Parathyroid adenoma (tissue), 2 donors: ENCODE data around the gene KCNG2.

Source experiments
- H2AFZ ChIP-seq: fragments of 300-600 bp; sonication (generic); one replicate; pipeline ENCODE4 v1.7.0; 2017; ENCODE audit warnings: antibody characterized with exemption, mild to moderate bottlenecking
- H3K27ac ChIP-seq: fragments of 300-600 bp; sonication (generic); one replicate; pipeline ENCODE4 v1.7.0; 2017
- H3K27me3 ChIP-seq: fragments of 300-600 bp; sonication (generic); one replicate; pipeline ENCODE4 v1.7.0; 2017; ENCODE audit warnings: low read length; ENCODE audit not compliant: control insufficient read depth, insufficient read depth
- H3K36me3 ChIP-seq: fragments of 300-600 bp; sonication (generic); one replicate; pipeline ENCODE4 v1.7.0; 2017; ENCODE audit warnings: low read length; ENCODE audit not compliant: control insufficient read depth, insufficient read depth
- H3K4me1 ChIP-seq: fragments of 300-600 bp; sonication (generic); one replicate; pipeline ENCODE4 v1.7.0; 2017; ENCODE audit warnings: control low read depth
- H3K4me2 ChIP-seq: fragments of 300-600 bp; sonication (generic); one replicate; pipeline ENCODE4 v1.7.0; 2017; ENCODE audit warnings: low read length
- H3K4me3 ChIP-seq: fragments of 300-600 bp; sonication (generic); one replicate; pipeline ENCODE4 v1.7.0; 2017; ENCODE audit warnings: low read depth, low read length
- H3K79me2 ChIP-seq: fragments of 300-600 bp; sonication (generic); one replicate; pipeline ENCODE4 v1.7.0; 2017; ENCODE audit warnings: control low read depth
- H3K9ac ChIP-seq: fragments of 300-600 bp; sonication (generic); one replicate; pipeline ENCODE4 v1.7.0; 2017; ENCODE audit warnings: mild to moderate bottlenecking
- H3K9me3 ChIP-seq: fragments of 300-600 bp; sonication (generic); one replicate; pipeline ENCODE4 v1.7.0; 2017; ENCODE audit warnings: low read length; ENCODE audit not compliant: control insufficient read depth
- CTCF ChIP-seq: fragments of 300-600 bp; sonication (generic); IDR thresholded peaks from one replicate; pipeline ENCODE4 v1.7.0; 2017; ENCODE audit warnings: antibody characterized with exemption, mild to moderate bottlenecking
- donor health status: primary hyperparathyroidism.

Gene KCNG2

GRCh38 chr18:79781331-79781941 lies 16.3 kb upstream of the KCNG2 start:
- no peak overlapping the region for H3K9ac ChIP-seq
- H2AFZ ChIP-seq = no peak overlapping the region
- no peak for TF ChIP-seq CTCF
- no peak overlapping the region for H3K27ac ChIP-seq
- H3K4me1 ChIP-seq = no peaks in the 10 kb centered on the region
- no peaks in the 10 kb centered on the region for H3K79me2 ChIP-seq
- H3K4me2 ChIP-seq = no peak overlapping the region
- no peak overlapping the region for H3K4me3 ChIP-seq
- no peaks in the 10 kb centered on the region for H3K36me3 ChIP-seq
- no peaks in the 10 kb centered on the region for H3K9me3 ChIP-seq
- H3K27me3 ChIP-seq = no peaks in the 10 kb centered on the region

GRCh38 chr18:79782566-79783308 lies 15.0 kb upstream of the KCNG2 start:
- TF ChIP-seq CTCF = no peak
- Histone ChIP-seq H3K27me3 (no peaks in the 10 kb centered on the region), H3K4me3 (no peak overlapping the region), H3K4me2 (no peak overlapping the region), H3K4me1 (no peaks in the 10 kb centered on the region), H3K27ac (no peak overlapping the region), H3K9ac (no peak overlapping the region), H3K9me3 (no peaks in the 10 kb centered on the region), H2AFZ (no peak overlapping the region), H3K79me2 (no peaks in the 10 kb centered on the region), H3K36me3 (no peaks in the 10 kb centered on the region)

GRCh38 chr18:79784071-79784913 lies 13.4 kb upstream of the KCNG2 start:
- TF ChIP-seq CTCF = no peak
- Histone ChIP-seq H3K4me3 (no peak overlapping the region), H3K79me2 (no peaks in the 10 kb centered on the region), H3K36me3 (no peaks in the 10 kb centered on the region), H3K9ac (no peak overlapping the region), H3K9me3 (no peaks in the 10 kb centered on the region), H3K27me3 (no peaks in the 10 kb centered on the region), H3K27ac (no peak overlapping the region), H3K4me1 (no peaks in the 10 kb centered on the region), H2AFZ (no peak overlapping the region), H3K4me2 (no peak overlapping the region)

- H3K27me3 ChIP-seq = no peaks in the 10 kb centered on the region
- H3K9me3 ChIP-seq = no peaks in the 10 kb centered on the region
- H3K4me3 ChIP-seq = no peak overlapping the region
- H3K4me2 ChIP-seq = no peak overlapping the region
- H3K36me3 ChIP-seq = no peaks in the 10 kb centered on the region
- no peaks in the 10 kb centered on the region for H3K4me1 ChIP-seq
- no peak overlapping the region for H3K9ac ChIP-seq
- no peak overlapping the region for H2AFZ ChIP-seq
- H3K27ac ChIP-seq = no peak overlapping the region
- TF ChIP-seq CTCF = no peak
- H3K79me2 ChIP-seq = no peaks in the 10 kb centered on the region
Measured at GRCh38 chr18:79784965-79785770, 12.6 kb upstream of the KCNG2 start.
